Keratinocyte (primary cell): ENCODE data around the gene ADAMTSL5. TPM values are rescaled to one million over a fixed set of nuclear protein-coding genes. Genes with fewer than 3 reads are reported as not detected.
A peak's percentile ranks its signal among the peaks of the same experiment; 100 is the strongest.

Experiments used
- DNase-seq: peaks from one replicate; pipeline ENCODE4 v3.0.0-alpha.2; 2011; ENCODE audit warnings: low read depth, missing footprints, low spot score
- FAIRE-seq: peaks from 2 replicates; lab custom pipeline; 2011; peaks lifted over from hg19 to GRCh38; lab: Jason Lieb, UNC
- H2AFZ ChIP-seq: 2 replicates; pipeline ENCODE4 v1.6.0; 2012; ENCODE audit warnings: low read length, control low read depth, inconsistent platforms; ENCODE audit not compliant: control insufficient read depth
- H3K27ac ChIP-seq: 2 replicates; pipeline ENCODE4 v1.5.1; 2011; ENCODE audit warnings: low read length; ENCODE audit not compliant: control insufficient read depth, insufficient read depth
- H3K27me3 ChIP-seq: 3 replicates; pipeline ENCODE4 v1.6.0; 2011; ENCODE audit warnings: low read length; ENCODE audit not compliant: control insufficient read depth, insufficient read depth; ENCODE audit errors: extremely low read depth
- H3K36me3 ChIP-seq, 2 experiments: 2 replicates in 1 of 2; 3 replicates in 1 of 2; pipeline ENCODE4 v1.5.1; 2011; ENCODE audit warnings: low read length in 2 of 2, mild to moderate bottlenecking in 1 of 2; ENCODE audit not compliant: control insufficient read depth in 2 of 2, insufficient read depth in 2 of 2; ENCODE audit errors: extremely low read depth in 1 of 2
- H3K4me1 ChIP-seq: 3 replicates; pipeline ENCODE4 v1.5.1; 2011; ENCODE audit warnings: low read length; ENCODE audit not compliant: control insufficient read depth, insufficient read depth; ENCODE audit errors: extremely low read depth
- H3K4me2 ChIP-seq: 3 replicates; pipeline ENCODE4 v1.6.0; 2011; ENCODE audit warnings: low read depth, low read length; ENCODE audit not compliant: control insufficient read depth, insufficient read depth; ENCODE audit errors: extremely low read depth
- H3K4me3 ChIP-seq, 3 experiments: fragments of 200-600 bp in 1 of 3; sonication (generic) in 1 of 3; 2 replicates in 2 of 3; 3 replicates in 1 of 3; pipeline ENCODE4 v1.5.1; 2011 to 2016; ENCODE audit warnings: low read length in 3 of 3, mild to moderate bottlenecking in 3 of 3, control low read depth in 2 of 3, inconsistent platforms in 1 of 3, low read depth in 1 of 3, mixed read lengths in 1 of 3, mixed run types in 1 of 3, moderate library complexity in 1 of 3; ENCODE audit not compliant: control insufficient read depth in 2 of 3, insufficient read depth in 2 of 3; ENCODE audit errors: extremely low read depth in 1 of 3
- H3K79me2 ChIP-seq: 2 replicates; pipeline ENCODE4 v1.6.0; 2012; ENCODE audit warnings: low read length; ENCODE audit not compliant: control insufficient read depth, insufficient read depth
- H3K9ac ChIP-seq: 3 replicates; pipeline ENCODE4 v1.6.0; 2011; ENCODE audit warnings: low read length; ENCODE audit not compliant: control insufficient read depth, insufficient read depth; ENCODE audit errors: extremely low read depth
- H3K9me1 ChIP-seq: 3 replicates; pipeline ENCODE4 v1.6.0; 2011; ENCODE audit warnings: low read length; ENCODE audit not compliant: control insufficient read depth, insufficient read depth; ENCODE audit errors: extremely low read depth
- H3K9me3 ChIP-seq: 2 replicates; pipeline ENCODE4 v1.5.1; 2012; ENCODE audit warnings: low read depth, low read length; ENCODE audit not compliant: control insufficient read depth
- H4K20me1 ChIP-seq: 3 replicates; pipeline ENCODE4 v1.6.0; 2011; ENCODE audit warnings: low read length; ENCODE audit not compliant: control insufficient read depth, insufficient read depth; ENCODE audit errors: extremely low read depth
- CTCF ChIP-seq, 3 experiments: IDR thresholded peaks in 1 of 3; conservative IDR thresholded peaks in 1 of 3; optimal IDR thresholded peaks in 1 of 3; 2 replicates in 2 of 3; 3 replicates in 1 of 3; pipeline versions ENCODE3 to v1.5.1; 2011; ENCODE audit warnings: low read length in 3 of 3, mild to moderate bottlenecking in 3 of 3, moderate library complexity in 2 of 3, control low read depth in 1 of 3, inconsistent platforms in 1 of 3; ENCODE audit not compliant: insufficient read depth in 2 of 3; ENCODE audit errors: extremely low read depth in 1 of 3
- EZH2 ChIP-seq: IDR thresholded peaks from one replicate; pipeline ENCODE4 v1.6.1; 2012; ENCODE audit warnings: inconsistent platforms, mild to moderate bottlenecking, low read length, moderate library complexity
- dilution Hi-C: fragments of 300-500 bp; cut with MboI; formaldehyde crosslinking; loops from one replicate; pipeline ENCODE4 v1.7.0; 2020; ENCODE audit warnings: low sequenced_read_pairs; ENCODE audit not compliant: extremely low pct_ligation_motif_present
- polyA plus RNA-seq, 5 experiments: library from polyadenylated mRNA; depleted of rRNA in 3 of 5; stranded (reverse) in 3 of 5; stranded (forward) in 1 of 5; unstranded in 1 of 5; fragments of >200 nt; gene quantifications; 1 replicate in 1 of 5; 2 replicates in 3 of 5; 3 replicates in 1 of 5; pipeline versions ENCODE4 v1.2.1 to v1.2.3, GENCODE V29; 2011 to 2012; ENCODE audit warnings: missing spikeins in 2 of 5, low read depth in 1 of 5, low replicate concordance in 1 of 5

ADAMTSL5 gene
- polyA plus RNA-seq, 1 donor (not counting 4 experiments of a cell fraction or from before 2014, with no cell fraction given): 4.2 TPM

GRCh38 chr19:1468821-1469254 lies 44.0 kb downstream of the ADAMTSL5 start:
- Histone ChIP-seq H3K4me3 (peak overlapping the region in 2 of 3 experiments; percentile 27 to 36), H3K9ac (no peak overlapping the region)

GRCh38 chr19:1468274-1468820 lies 44.5 kb downstream of the ADAMTSL5 start:
- peaks cover 61% of the 10 kb centered on the region for H3K27me3 ChIP-seq
- FAIRE-seq: no peak

More at GRCh38 chr19:1468821-1469254, 44.0 kb downstream of the ADAMTSL5 start:
- Histone ChIP-seq H4K20me1 (peaks cover 12% of the 10 kb centered on the region), H3K27me3 (peaks cover 61% of the 10 kb centered on the region), H3K36me3 (no peaks in the 10 kb centered on the region), H3K4me2 (peak overlapping the region; percentile 60), H3K79me2 (no peaks in the 10 kb centered on the region), H3K9me3 (no peaks in the 10 kb centered on the region), H3K9me1 (peaks cover 4% of the 10 kb centered on the region), H3K4me1 (peaks cover 16% of the 10 kb centered on the region), H3K27ac (no peak overlapping the region), H2AFZ (no peak overlapping the region)
- DNase-seq (no peak), FAIRE-seq (no peak)
- dilution Hi-C loops: no loop called here
- TF ChIP-seq CTCF (optimal IDR thresholded peaks at IDR 0.05 in 1 of 3, IDR thresholded peaks at IDR 0.05 in 1 of 3, conservative IDR thresholded peaks at IDR 0.05 in 1 of 3; ENCODE audit: extremely low read depth in 1 of 3, insufficient read depth in 2 of 3, low read length in 3 of 3): peak in 2 of 3 experiments; percentile 13 to 54
- TF ChIP-seq EZH2: no peak

More at GRCh38 chr19:1468274-1468820, 44.5 kb downstream of the ADAMTSL5 start:
- no peak for DNase-seq
- no peak overlapping the region for H2AFZ ChIP-seq
- H3K4me2 ChIP-seq: peak overlapping the region; percentile 60
- dilution Hi-C loops: no loop called here
- H3K27ac ChIP-seq: no peak overlapping the region
- H3K4me3 ChIP-seq: peak overlapping the region in 1 of 3 experiments; percentile 36
- H3K79me2 ChIP-seq: no peaks in the 10 kb centered on the region
- TF ChIP-seq EZH2: peak; percentile 74
- TF ChIP-seq CTCF (optimal IDR thresholded peaks at IDR 0.05 in 1 of 3, IDR thresholded peaks at IDR 0.05 in 1 of 3, conservative IDR thresholded peaks at IDR 0.05 in 1 of 3; ENCODE audit: extremely low read depth in 1 of 3, insufficient read depth in 2 of 3, low read length in 3 of 3): no peak
- peaks cover 16% of the 10 kb centered on the region for H3K4me1 ChIP-seq
- H3K9ac ChIP-seq: no peak overlapping the region
- H3K9me3 ChIP-seq: no peaks in the 10 kb centered on the region
- peaks cover 4% of the 10 kb centered on the region for H3K9me1 ChIP-seq
- H4K20me1 ChIP-seq: peaks cover 12% of the 10 kb centered on the region
- H3K36me3 ChIP-seq: no peaks in the 10 kb centered on the region
